GM19467 (cell line): Measurements from ENCODE around the gene CCDC154.
A peak's percentile ranks its signal among the peaks of the same experiment; 100 is the strongest.
"Not testable (repeated sequence)": the region's sequence is repeated elsewhere in the genome, so short reads cannot be mapped to it uniquely, and the experiment has no call there.

Source experiments
- ATAC-seq: cut with Tn5 transposase; IDR thresholded peaks from one replicate; pipeline ENCODE4 v1.9.1; 2021; ENCODE audit warnings: mild to moderate bottlenecking, moderate library complexity; ENCODE audit not compliant: unreplicated experiment

CCDC154 gene

GRCh38 chr16:1474796-1475551 lies 30.6 kb upstream of the CCDC154 start, which contains the start of gene CLCN7:
TSS of gene CLCN7 (minus strand) at chr16:1475028. CDS start at chr16:1474974, 54 bp downstream.
- ATAC-seq, result peak; percentile 67

GRCh38 chr16:1474082-1474795 lies 29.9 kb upstream of the CCDC154 start:
- peak; percentile 7 for ATAC-seq

DNA sequence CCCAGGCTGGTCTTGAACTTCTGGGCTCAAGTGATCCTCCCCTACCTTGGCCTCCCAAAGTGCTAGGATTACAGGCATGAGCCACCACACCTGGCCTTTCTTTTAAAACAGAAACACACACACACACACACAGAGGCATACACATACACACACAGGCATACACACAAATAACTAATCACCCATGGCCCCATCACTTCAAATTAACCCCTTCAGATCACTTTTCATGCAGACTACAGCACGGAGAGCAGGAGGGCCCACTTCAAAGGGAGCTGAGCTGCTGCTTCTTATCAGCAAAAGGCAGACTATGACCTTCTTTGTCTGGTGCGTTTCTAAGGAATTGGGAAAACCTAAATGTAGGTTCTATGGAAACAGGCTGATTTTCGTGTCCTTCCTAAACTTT lies 28.6 kb upstream of the CCDC154 start:
- no peak for ATAC-seq

DNA sequence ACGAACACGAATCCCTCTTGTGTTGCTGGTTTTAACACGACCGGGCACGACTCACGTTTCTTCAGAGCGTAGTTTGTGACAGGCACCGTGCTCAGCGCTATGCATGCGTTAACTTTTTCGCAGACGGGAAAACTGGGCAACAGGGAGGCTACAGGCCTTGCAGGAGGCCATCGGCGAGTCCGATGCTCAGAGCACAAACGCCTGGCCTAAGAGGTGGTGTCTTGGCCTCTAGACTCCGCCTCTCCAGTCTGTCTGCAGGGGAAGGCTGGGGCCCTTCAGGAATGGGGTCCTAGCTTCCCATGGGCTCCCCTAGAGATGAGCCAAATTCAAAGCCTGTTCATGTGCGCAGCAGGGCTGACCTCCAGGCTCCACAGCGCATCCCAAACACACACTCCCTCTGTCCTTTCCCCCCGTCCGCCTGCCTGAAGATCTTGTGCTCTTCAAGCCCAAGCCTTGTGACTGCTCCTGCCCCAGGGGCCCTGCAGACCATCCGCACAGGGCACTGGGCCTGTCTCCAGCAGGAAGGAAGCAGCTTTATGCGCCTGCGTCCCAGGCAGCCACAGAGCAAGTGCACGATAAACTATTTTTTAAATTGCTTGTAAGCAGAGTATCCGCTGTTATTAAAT lies 27.3 kb upstream of the CCDC154 start:
- no peak for ATAC-seq

DNA sequence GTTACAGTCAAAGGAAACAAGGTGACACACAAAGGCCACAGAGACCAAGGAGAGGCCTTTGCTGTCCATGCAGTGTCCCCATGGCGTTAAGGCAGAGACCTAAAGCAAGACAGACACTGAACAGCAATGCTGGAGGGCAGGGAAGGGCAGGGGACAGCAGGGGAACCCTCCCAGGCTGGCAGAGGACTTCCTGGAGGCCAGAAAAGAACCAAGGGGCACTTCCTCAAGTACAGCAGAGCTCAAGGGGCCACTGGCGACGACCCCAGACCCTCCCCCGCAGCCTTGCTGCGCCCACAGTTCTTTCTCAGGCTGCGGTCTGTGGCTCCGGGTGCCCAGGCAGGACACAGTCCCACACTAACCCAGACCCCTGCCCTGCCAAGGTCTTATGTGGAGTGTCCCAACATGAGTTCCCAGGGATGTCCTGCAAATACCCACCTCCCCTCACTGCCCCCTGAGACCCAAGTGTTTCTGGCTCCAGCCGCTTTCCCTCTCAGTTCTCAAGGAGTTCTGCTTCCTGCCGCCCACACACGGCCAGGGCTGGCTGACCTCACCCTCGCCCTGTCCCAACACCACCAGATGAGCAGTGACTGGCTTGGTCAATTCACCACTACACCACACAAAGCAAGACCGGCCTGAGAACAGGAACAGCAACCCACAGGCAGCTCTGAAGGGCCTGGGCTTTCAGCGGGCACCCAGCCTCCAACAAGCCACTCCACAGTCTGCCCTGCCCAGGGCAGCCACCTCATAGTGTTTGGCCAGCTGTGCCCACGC lies 26.3 kb upstream of the CCDC154 start:
- ATAC-seq, result no peak

DNA sequence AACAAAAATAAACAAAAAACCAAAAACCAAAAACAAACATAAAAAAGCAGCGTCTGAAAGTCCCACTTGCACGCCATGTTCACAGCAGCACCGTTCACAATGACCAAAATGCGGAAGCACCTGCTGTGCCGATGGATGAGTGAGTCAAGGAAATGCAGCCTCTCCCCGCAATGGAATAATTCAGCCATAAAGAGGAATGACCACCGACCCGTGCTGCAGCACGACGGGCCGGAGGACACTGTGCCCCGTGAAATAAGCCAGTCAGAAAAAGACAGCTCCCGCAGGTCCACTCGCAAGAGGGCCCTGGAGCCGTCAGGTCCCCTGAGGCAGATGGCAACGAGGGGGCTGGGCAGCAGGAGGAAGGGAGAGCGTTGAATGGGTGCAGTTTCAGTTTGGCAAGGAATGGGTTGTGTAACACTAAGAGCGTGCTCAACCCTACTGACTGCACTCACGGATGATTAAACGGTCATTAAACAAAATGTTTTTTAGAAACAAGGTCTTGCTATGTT lies 25.4 kb upstream of the CCDC154 start:
- ATAC-seq, result no peak

GRCh38 chr16:1469141-1469540 lies 24.8 kb upstream of the CCDC154 start:
- not testable (repeated sequence) for ATAC-seq

DNA sequence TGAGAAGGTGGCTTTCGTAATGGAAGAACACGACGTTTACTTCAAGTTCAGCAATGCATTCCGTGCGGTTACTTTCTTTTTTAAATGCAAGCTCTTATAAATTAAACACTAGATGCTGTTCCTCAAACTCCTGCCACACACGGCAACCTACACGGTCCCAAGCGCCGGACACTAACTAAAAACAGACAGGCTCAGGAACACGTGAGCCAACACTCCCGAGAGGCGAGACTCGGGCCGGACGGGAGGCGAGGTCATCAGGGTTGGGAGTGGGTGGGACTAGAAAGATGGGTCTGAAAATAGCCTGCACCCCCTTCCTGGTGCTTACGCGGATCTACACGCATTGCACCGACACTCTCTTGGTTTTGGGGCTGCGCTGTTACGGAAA lies 24.1 kb upstream of the CCDC154 start:
- ATAC-seq, result no peak

GRCh38 chr16:1466968-1467521 lies 22.7 kb upstream of the CCDC154 start:
- ATAC-seq, result no peak

DNA sequence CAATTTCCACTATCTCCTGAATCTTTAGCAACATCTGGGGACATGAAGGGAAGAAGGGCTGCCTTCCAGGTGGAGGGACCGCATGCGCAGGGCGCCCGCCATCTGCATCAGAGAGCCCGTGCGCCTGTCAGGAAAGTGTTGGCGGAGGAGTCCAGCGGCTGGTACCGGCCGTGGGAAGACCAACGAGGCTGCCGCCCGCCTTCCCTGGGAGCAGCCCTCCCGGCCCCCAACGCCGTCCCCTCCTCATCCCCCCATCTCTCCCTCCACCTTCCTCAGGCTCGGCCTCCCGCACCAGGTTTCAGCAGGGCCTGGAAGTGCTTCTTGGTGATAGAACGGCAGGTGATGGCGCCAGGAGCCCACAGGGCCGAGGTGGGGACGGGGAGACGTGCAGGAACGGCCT lies 21.7 kb upstream of the CCDC154 start:
- ATAC-seq, result no peak

- no peak for ATAC-seq
Observed at GRCh38 chr16:1465567-1465915, 21.2 kb upstream of the CCDC154 start.

- no peak for ATAC-seq
Observed at GRCh38 chr16:1464894-1465566, 20.7 kb upstream of the CCDC154 start.

DNA sequence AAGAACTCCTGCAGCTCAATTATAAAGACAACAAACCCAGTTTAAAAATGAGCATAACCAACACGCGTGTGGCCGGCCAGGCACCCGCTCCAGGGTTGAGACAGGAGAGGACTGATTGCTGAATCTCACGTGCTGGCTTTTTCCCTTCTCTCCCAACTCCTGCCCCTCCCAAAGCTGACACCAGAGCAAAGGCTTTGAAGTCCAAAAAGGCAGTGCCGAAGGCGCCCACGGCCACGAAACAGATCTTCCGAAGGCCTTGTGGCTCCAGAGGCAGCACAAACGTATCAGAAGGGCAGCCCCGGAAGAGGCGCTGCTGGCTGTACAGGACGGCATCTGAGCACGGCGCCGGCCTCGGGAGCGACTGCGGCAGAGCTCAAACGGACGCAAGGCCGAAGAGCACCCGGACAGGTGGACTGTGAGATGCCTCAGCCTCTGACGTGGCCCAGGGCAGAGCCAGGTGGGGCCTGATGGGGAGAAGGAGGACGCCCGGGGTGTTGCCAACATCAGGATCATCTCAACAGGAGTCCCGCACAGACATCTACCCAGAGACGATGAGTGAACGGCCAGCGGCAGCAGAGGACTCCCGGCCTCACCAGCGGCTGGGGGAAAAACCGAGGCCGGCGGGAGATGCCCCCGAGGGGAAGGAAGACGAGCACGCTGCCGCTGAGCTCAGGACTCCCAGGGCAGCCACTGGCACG lies 20.0 kb upstream of the CCDC154 start:
- no peak for ATAC-seq

- no peak for ATAC-seq
Observed at GRCh38 chr16:1461146-1461545, 16.8 kb upstream of the CCDC154 start.

GRCh38 chr16:1460602-1461138 lies 16.3 kb upstream of the CCDC154 start:
- no peak for ATAC-seq

- no peak for ATAC-seq
Observed at GRCh38 chr16:1459967-1460366, 15.6 kb upstream of the CCDC154 start.

DNA sequence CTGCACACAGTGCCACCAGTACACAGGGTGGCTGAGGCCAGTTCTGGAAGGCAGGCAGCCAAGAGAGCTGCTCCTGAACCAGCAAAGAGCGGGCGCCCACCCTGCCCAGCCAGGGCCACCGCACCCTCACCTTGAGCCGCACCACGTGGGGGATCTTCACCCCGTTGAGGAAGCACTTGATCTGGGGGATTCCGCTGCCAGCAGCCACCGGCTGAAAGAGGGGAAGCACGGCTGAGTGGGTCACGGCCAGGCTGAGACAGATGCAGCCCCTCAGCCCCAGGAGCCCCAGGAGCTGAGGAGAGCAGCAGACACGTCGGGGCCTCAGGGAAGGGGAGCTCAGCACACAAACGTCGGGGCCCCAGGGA lies 14.6 kb upstream of the CCDC154 start:
- ATAC-seq, result no peak

DNA sequence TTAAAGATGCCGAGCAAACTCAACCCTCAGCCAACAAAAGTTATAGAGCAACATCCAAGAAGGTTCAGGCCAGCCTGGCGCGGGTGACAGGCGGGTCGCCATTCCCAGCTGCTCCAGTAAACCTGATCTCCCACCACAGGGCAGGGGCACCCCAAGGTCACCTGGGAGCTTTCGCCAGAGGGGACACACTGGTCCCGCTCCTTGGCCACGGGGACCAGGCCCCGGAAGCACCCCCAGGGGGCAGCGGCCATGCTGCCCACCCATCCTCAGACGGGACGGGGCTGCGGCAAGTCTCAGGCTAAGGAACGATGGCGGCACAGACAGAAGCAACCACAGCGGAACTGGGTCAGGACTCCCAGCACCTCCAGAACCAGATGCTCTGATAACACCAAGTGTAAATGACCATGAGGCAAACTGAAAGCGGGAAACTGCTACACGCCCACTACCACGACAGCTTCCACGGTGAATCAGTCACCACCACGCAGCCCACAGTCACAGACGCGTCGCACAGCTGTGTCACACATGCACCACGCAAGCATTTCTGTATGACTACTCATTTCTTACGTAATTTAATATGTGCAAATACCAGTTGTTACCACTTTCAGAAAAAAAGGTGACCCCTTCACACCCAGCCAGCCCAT lies 14.1 kb upstream of the CCDC154 start:
- ATAC-seq, result no peak
